ENCODE results near the gene TTC23L. TPM values are rescaled to one million over a fixed set of nuclear protein-coding genes. Genes with fewer than 3 reads are reported as not detected.
A peak's percentile ranks its signal among the peaks of the same experiment; 100 is the strongest.

Gene TTC23L
- total and polyA plus RNA-seq, 7 donors, result 0.05 TPM; not detected in 6

DNA sequence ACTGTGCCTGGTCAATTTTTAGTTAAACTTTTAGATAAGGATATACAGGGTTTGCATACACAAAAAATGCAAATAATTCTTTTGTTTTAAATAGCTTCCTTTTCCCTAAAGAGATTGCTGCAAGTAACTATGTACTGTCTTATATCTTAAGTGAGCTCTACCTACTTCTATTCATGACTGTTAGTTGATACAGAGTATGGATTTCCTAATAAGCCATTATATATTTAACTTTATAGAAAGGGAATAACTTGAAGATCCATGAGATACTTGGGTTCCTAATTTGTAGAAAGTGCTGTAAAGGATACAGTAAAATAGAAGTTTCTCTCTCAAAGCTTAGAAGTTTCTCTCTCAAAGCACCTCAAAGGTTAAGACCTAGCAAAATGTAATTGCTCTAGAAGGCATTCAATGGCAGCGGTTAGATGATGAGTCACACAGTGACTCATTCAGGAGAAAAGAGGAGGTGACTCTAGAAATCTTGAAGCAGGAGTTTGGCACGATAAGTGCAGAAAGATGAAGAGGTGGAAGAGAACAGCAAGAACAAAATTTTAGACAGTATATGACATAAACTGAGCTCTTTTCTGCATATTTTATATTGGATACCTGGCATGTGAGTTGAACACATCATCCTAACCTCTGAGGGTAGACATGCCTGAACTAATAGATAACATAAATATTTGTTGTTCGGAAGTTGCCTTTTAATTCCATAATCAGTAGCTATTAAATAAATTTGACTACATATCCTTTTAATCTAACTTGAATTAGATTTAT, 84.9 kb downstream of the TTC23L start:
- Histone ChIP-seq H3K4me1 (peaks cover 5% of the 10 kb centered on the region), H3K27me3 (ENCODE audit: insufficient read depth in 3 of 3, low read length in 2 of 3) (no peaks in the 10 kb centered on the region), H3K4me3 (no peak overlapping the region), H3K9me3 (no peaks in the 10 kb centered on the region), H3K36me3 (ENCODE audit: insufficient read depth in 1 of 2, low read depth in 1 of 2) (peaks cover 3 to 87% of the 10 kb centered on the region in 2 donors), H3K27ac (peak overlapping the region; percentile 75)
- no peak for TF ChIP-seq CTCF (IDR thresholded peaks at IDR 0.05)
- ATAC-seq, result peak; percentile 79 to 89 (median 89)
- 49 to 54% (median 54%) methylated on average over 3 of the region's 3 CpGs for WGBS, 3 donors
- intact Hi-C loops (cut with DNase I), result no loop called here
- no peak for DNase-seq

GRCh38 chr5:34924462-34924765, 85.5 kb downstream of the TTC23L start:
- intact Hi-C loops (cut with DNase I), result no loop called here
- DNase-seq, result no peak
- Histone ChIP-seq H3K4me3 (no peak overlapping the region), H3K27ac (peak overlapping the region; percentile 75), H3K9me3 (no peaks in the 10 kb centered on the region), H3K36me3 (ENCODE audit: insufficient read depth in 1 of 2, low read depth in 1 of 2) (peaks cover 3 to 82% of the 10 kb centered on the region in 2 donors), H3K4me1 (peaks cover 5% of the 10 kb centered on the region), H3K27me3 (ENCODE audit: insufficient read depth in 3 of 3, low read length in 2 of 3) (no peaks in the 10 kb centered on the region)
- no peak for ATAC-seq
- TF ChIP-seq CTCF (IDR thresholded peaks at IDR 0.05), result no peak

DNA sequence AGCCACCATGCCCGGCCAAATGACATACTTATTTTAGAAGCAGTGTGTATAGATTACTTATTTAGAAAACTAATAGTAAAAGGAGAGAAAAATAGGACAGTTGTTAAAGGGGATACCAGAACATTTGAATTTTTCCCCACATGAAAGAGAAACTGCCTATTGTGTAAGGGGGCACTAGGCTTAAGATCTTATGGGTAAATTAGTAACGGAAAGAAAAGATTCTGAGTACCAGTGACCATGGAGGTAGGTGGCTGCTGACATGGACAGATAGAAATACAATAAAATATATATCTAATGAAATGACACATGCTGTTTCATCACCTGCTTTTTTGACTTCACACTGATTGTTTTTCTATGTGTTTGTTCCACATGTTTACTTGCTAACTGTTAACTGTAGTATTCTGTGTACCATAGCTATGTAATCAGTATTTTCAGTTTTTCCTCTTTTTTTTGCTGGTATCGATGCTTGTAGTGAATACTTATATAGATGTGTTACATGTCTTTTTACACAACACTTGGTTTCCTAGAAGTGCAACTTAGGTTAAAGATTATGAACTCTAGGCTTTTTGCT, 87.4 kb downstream of the TTC23L start:
- Histone ChIP-seq H3K36me3 (ENCODE audit: insufficient read depth in 1 of 2, low read depth in 1 of 2) (peaks cover 3 to 62% of the 10 kb centered on the region in 2 donors), H3K4me1 (peaks cover 15% of the 10 kb centered on the region), H3K4me3 (no peak overlapping the region), H3K9me3 (no peaks in the 10 kb centered on the region), H3K27ac (peak overlapping the region; percentile 10), H3K27me3 (ENCODE audit: insufficient read depth in 3 of 3, low read length in 2 of 3) (no peaks in the 10 kb centered on the region)
- intact Hi-C loops (cut with DNase I), result no loop called here
- ATAC-seq (no peak), DNase-seq (no peak)
- WGBS, 3 donors, result 84 to 92% (median 85%) methylated on average over 3 of the region's 3 CpGs
- TF ChIP-seq CTCF (IDR thresholded peaks at IDR 0.05), result no peak

DNA sequence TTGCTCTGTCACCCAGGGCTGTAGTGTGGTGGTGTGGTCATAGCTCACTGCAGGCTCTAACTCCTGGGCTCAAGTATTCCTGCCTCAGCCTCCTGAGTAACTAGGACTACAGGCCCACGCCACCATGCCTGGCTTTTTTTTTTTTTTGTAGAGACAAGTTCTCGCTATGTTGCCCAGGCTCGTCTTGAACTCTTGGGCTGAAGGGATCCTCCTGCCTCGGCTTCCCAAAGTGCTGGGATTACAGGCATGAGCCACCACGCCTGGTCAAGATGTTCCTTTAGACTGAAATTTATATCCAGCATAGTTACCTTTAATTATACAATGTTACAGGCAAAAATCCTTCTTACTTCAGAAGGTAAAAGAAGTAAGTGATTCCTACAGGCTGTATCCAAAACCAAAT, 88.8 kb downstream of the TTC23L start:
- no peak for ATAC-seq
- intact Hi-C loops (cut with DNase I), result no loop called here
- no peak for TF ChIP-seq CTCF (IDR thresholded peaks at IDR 0.05)

More for the DNA sequence above, 88.8 kb downstream of the TTC23L start:
- H3K36me3 ChIP-seq (ENCODE audit: insufficient read depth in 1 of 2, low read depth in 1 of 2), result peaks cover 3 to 48% of the 10 kb centered on the region in 2 donors
- no peak overlapping the region for H3K4me3 ChIP-seq
- H3K27me3 ChIP-seq (ENCODE audit: insufficient read depth in 3 of 3, low read length in 2 of 3), result no peaks in the 10 kb centered on the region
- peaks cover 17% of the 10 kb centered on the region for H3K4me1 ChIP-seq
- H3K27ac ChIP-seq, result no peak overlapping the region
- H3K9me3 ChIP-seq, result no peaks in the 10 kb centered on the region
- no peak for DNase-seq
- 93 to 96% (median 94%) methylated on average over 5 of the region's 5 CpGs for WGBS, 3 donors
